CD14-positive monocyte (primary cell): Measurements from ENCODE around the gene MGAT4C. TPM values are rescaled to one million over a fixed set of nuclear protein-coding genes. Genes with fewer than 3 reads are reported as not detected.

Experiments
- DNase-seq, 3 donors: peaks; one replicate each; pipeline ENCODE4 v3.0.0-alpha.2; 2011 to 2022
- H2AFZ ChIP-seq: 2 replicates; pipeline ENCODE4 v1.6.0; 2012; ENCODE audit warnings: mild to moderate bottlenecking, low read depth, low read length, inconsistent platforms; ENCODE audit not compliant: insufficient read depth, poor library complexity, severe bottlenecking
- H3K27ac ChIP-seq, 2 donors: 1 replicate in 1 of 2; 2 replicates in 1 of 2; pipeline ENCODE4 v1.5.1; 2012 to 2013; ENCODE audit warnings: low read length in 2 of 2, control low read depth in 1 of 2, inconsistent platforms in 1 of 2, low read depth in 1 of 2, mild to moderate bottlenecking in 1 of 2
- H3K27me3 ChIP-seq, 2 donors: one replicate each; pipeline versions ENCODE4 v1.6.0 to v1.6.1; 2011 to 2013; ENCODE audit warnings: low read length in 2 of 2; ENCODE audit not compliant: control insufficient read depth in 2 of 2, insufficient read depth in 2 of 2
- H3K36me3 ChIP-seq, 2 donors: replicated peaks in 1 of 2; 1 replicate in 1 of 2; 2 replicates in 1 of 2; pipeline versions ENCODE4 v1.5.1 to v1.6.1; 2012 to 2013; ENCODE audit warnings: low read length in 2 of 2, control low read depth in 1 of 2, inconsistent platforms in 1 of 2, mild to moderate bottlenecking in 1 of 2; ENCODE audit not compliant: insufficient read depth in 2 of 2, control insufficient read depth in 1 of 2
- H3K4me1 ChIP-seq, 2 donors: 1 replicate in 1 of 2; 2 replicates in 1 of 2; pipeline versions ENCODE4 v1.5.1 to v1.6.1; 2012 to 2013; ENCODE audit warnings: low read length in 2 of 2, control low read depth in 1 of 2, inconsistent platforms in 1 of 2, mild to moderate bottlenecking in 1 of 2, moderate library complexity in 1 of 2; ENCODE audit not compliant: insufficient read depth in 2 of 2, control insufficient read depth in 1 of 2
- H3K4me2 ChIP-seq: replicated peaks from 2 replicates; pipeline ENCODE3; 2012; ENCODE audit warnings: low read length, moderate library complexity, mild to moderate bottlenecking; ENCODE audit not compliant: poor library complexity, severe bottlenecking; ENCODE audit errors: extremely low read depth
- H3K4me3 ChIP-seq, 3 experiments: fragments of 200-600 bp in 1 of 3; sonication (generic) in 1 of 3; replicated peaks in 1 of 3; 1 replicate in 2 of 3; 2 replicates in 1 of 3; pipeline ENCODE4 v1.5.1; 2011 to 2013; ENCODE audit warnings: low read length in 3 of 3, mild to moderate bottlenecking in 3 of 3, control low read depth in 2 of 3, low read depth in 2 of 3, inconsistent platforms in 1 of 3, moderate library complexity in 1 of 3
- H3K79me2 ChIP-seq: 2 replicates; pipeline ENCODE4 v1.6.0; 2012; ENCODE audit warnings: mild to moderate bottlenecking, control low read depth, inconsistent platforms, low read length, moderate library complexity; ENCODE audit not compliant: insufficient read depth
- H3K9ac ChIP-seq: 2 replicates; pipeline ENCODE4 v1.6.0; 2017; ENCODE audit warnings: low read length, mild to moderate bottlenecking; ENCODE audit not compliant: insufficient read depth, poor library complexity, severe bottlenecking
- H3K9me3 ChIP-seq, 2 donors: replicated peaks in 1 of 2; 1 replicate in 1 of 2; 2 replicates in 1 of 2; pipeline versions ENCODE4 v1.5.1 to v1.6.1; 2012 to 2013; ENCODE audit warnings: low read length in 2 of 2, control low read depth in 1 of 2; ENCODE audit not compliant: control insufficient read depth in 1 of 2, insufficient read depth in 1 of 2
- H4K20me1 ChIP-seq: 2 replicates; pipeline ENCODE4 v1.6.0; 2012; ENCODE audit warnings: mild to moderate bottlenecking, low read length, control low read depth, moderate library complexity; ENCODE audit not compliant: insufficient read depth
- H3K27ac Mint-ChIP-seq, 7 donors: one replicate each; pipeline ENCODE4 v1.8.0; 2020; ENCODE audit warnings: mild to moderate bottlenecking in 7 of 7, mixed read lengths in 7 of 7, moderate library complexity in 6 of 7, inconsistent platforms in 2 of 7
- H3K27me3 Mint-ChIP-seq, 3 donors: one replicate each; pipeline ENCODE4 v1.8.0; 2021 to 2022; ENCODE audit warnings: low read depth in 3 of 3, mild to moderate bottlenecking in 3 of 3, mixed read lengths in 3 of 3, moderate library complexity in 3 of 3, inconsistent platforms in 1 of 3
- H3K36me3 Mint-ChIP-seq, 2 donors: one replicate each; pipeline ENCODE4 v1.8.0; 2020; ENCODE audit warnings: mixed read lengths in 2 of 2, inconsistent platforms in 1 of 2, mild to moderate bottlenecking in 1 of 2
- H3K4me1 Mint-ChIP-seq: one replicate; pipeline ENCODE4 v1.8.0; 2020; ENCODE audit warnings: mild to moderate bottlenecking, mixed read lengths
- H3K4me3 Mint-ChIP-seq, 2 donors: one replicate each; pipeline ENCODE4 v1.8.0; 2020; ENCODE audit warnings: mild to moderate bottlenecking in 2 of 2, mixed read lengths in 2 of 2, moderate library complexity in 1 of 2
- H3K9me3 Mint-ChIP-seq, 7 donors: one replicate each; pipeline ENCODE4 v1.8.0; 2020 to 2022; ENCODE audit warnings: mixed read lengths in 7 of 7, mild to moderate bottlenecking in 6 of 7, moderate library complexity in 6 of 7, inconsistent platforms in 2 of 7
- CTCF ChIP-seq: fragments of 200-600 bp; IDR thresholded peaks from one replicate; pipeline ENCODE4 v1.8.0; 2022; ENCODE audit warnings: antibody characterized with exemption, mild to moderate bottlenecking
- WGBS: methylation state at CpG from one replicate; pipeline ENCODE4 v1.1.5; 2013; ENCODE audit warnings: missing lambda C conversion rate; ENCODE audit not compliant: insufficient coverage; 5-methylcytosine and 5-hydroxymethylcytosine counted together
- intact Hi-C, 2 donors: fragments of 100-400 bp; cut with micrococcal nuclease; formaldehyde crosslinking; loops; one replicate each; pipeline versions ENCODE4 v1.15.0 to v1.15.1; 2023
- polyA plus RNA-seq, 3 donors: library from polyadenylated mRNA; depleted of rRNA in 1 of 3; unstranded in 2 of 3; stranded (reverse) in 1 of 3; fragments of 300-500 nt in 2 of 3; fragments of >200 nt in 1 of 3; fragmentation: Illumina TruSeq in 2 of 3; gene quantifications; 1 replicate in 2 of 3; 2 replicates in 1 of 3; pipeline ENCODE4 v1.2.3, GENCODE V29; 2012 to 2021

The MGAT4C gene
- polyA plus RNA-seq, 3 donors = not detected

- DNase-seq = no peak
- peaks cover 0 to 9% (median 3%) of the 10 kb centered on the region in 7 donors for H3K9me3 Mint-ChIP-seq
- no peaks in the 10 kb centered on the region for H3K4me1 Mint-ChIP-seq
- no peaks in the 10 kb centered on the region for H3K27me3 Mint-ChIP-seq
- intact Hi-C loops = no loop called here
- H3K27ac Mint-ChIP-seq = no peak overlapping the region
- H3K4me3 ChIP-seq = no peak overlapping the region
- H3K4me1 ChIP-seq = no peaks in the 10 kb centered on the region
- H3K36me3 Mint-ChIP-seq = no peaks in the 10 kb centered on the region
- H3K4me2 ChIP-seq = no peak overlapping the region
- no peak overlapping the region for H3K4me3 Mint-ChIP-seq
- H3K79me2 ChIP-seq = no peaks in the 10 kb centered on the region
- H3K36me3 ChIP-seq = no peaks in the 10 kb centered on the region
- no peak overlapping the region for H3K9ac ChIP-seq
- no peak overlapping the region for H3K27ac ChIP-seq
- H2AFZ ChIP-seq = no peak overlapping the region
- no peaks in the 10 kb centered on the region for H4K20me1 ChIP-seq
- TF ChIP-seq CTCF = no peak
- H3K27me3 ChIP-seq = no peaks in the 10 kb centered on the region
- WGBS = 50% methylated on average over 1 of the region's 3 CpGs
- H3K9me3 ChIP-seq = peaks cover 0 to 14% of the 10 kb centered on the region in 2 donors
These were observed 29.7 kb downstream of the MGAT4C start for GRCh38 chr12:86226481-86226880.

- Histone ChIP-seq H3K9me3 (no peaks in the 10 kb centered on the region), H3K4me3 (no peak overlapping the region), H3K36me3 (no peaks in the 10 kb centered on the region), H3K4me1 (no peaks in the 10 kb centered on the region), H3K79me2 (no peaks in the 10 kb centered on the region), H3K27ac (no peak overlapping the region), H3K4me2 (no peak overlapping the region), H4K20me1 (no peaks in the 10 kb centered on the region), H3K27me3 (no peaks in the 10 kb centered on the region), H3K9ac (no peak overlapping the region), H2AFZ (no peak overlapping the region)
- H3K36me3 Mint-ChIP-seq = no peaks in the 10 kb centered on the region
- DNase-seq = no peak
- no CpG with 5 or more reads among the region's 2 CpGs for WGBS
- intact Hi-C loops = no loop called here
- no peaks in the 10 kb centered on the region for H3K4me1 Mint-ChIP-seq
- peaks cover 0 to 4% (median under 1%) of the 10 kb centered on the region in 7 donors for H3K9me3 Mint-ChIP-seq
- H3K4me3 Mint-ChIP-seq = no peak overlapping the region
- TF ChIP-seq CTCF = no peak
- no peak overlapping the region for H3K27ac Mint-ChIP-seq
- H3K27me3 Mint-ChIP-seq = no peaks in the 10 kb centered on the region
These were observed 39.6 kb downstream of the MGAT4C start for GRCh38 chr12:86216591-86216990.
